ENCODE results near the gene PLCZ1. TPM values are rescaled to one million over a fixed set of nuclear protein-coding genes. Genes with fewer than 3 reads are reported as not detected.
"Not testable (repeated sequence)": the region's sequence is repeated elsewhere in the genome, so short reads cannot be mapped to it uniquely, and the experiment has no call there.

PLCZ1 gene, protein sequence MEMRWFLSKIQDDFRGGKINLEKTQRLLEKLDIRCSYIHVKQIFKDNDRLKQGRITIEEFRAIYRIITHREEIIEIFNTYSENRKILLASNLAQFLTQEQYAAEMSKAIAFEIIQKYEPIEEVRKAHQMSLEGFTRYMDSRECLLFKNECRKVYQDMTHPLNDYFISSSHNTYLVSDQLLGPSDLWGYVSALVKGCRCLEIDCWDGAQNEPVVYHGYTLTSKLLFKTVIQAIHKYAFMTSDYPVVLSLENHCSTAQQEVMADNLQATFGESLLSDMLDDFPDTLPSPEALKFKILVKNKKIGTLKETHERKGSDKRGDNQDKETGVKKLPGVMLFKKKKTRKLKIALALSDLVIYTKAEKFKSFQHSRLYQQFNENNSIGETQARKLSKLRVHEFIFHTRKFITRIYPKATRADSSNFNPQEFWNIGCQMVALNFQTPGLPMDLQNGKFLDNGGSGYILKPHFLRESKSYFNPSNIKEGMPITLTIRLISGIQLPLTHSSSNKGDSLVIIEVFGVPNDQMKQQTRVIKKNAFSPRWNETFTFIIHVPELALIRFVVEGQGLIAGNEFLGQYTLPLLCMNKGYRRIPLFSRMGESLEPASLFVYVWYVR
- total RNA-seq = not detected

DNA sequence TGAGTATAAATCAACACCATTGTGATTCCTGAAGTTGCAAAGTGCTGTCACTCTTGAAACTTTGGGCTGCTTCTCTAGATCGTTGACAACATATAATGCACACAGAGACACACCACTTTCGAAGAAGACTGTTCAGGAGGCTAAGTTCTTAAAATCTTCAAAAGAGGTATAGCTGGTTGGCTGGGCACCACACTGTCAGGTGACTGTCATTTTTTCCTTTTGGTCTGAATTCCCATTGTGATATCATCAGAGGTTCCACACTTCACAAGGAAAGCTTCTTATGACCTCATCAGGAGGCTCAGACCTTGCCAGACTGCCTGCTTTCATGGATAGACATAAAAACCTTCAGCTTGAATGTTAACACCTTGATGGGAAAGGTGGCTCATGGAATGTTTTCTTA is at the start of gene PLCZ1, which contains the start of gene CAPZA3:
TSS of gene PLCZ1 (minus strand) at position 194 of the 400 bp plus-strand sequence. CDS start 641 bp downstream, outside the sequence.
TSS of gene CAPZA3 (plus strand) at position 301 of the 400 bp plus-strand sequence. CDS start 150 bp downstream, outside the sequence.
- H3K27ac ChIP-seq = no peak within 1 kb of the TSS
- no peaks in the 10 kb centered on the region for H3K36me3 ChIP-seq
- 56 to 66% methylated on average over 2 of the region's 2 CpGs for WGBS, 2 donors
- TF ChIP-seq POLR2A (IDR thresholded peaks at IDR 0.05) = no peak
- TF ChIP-seq, protein P1, sequence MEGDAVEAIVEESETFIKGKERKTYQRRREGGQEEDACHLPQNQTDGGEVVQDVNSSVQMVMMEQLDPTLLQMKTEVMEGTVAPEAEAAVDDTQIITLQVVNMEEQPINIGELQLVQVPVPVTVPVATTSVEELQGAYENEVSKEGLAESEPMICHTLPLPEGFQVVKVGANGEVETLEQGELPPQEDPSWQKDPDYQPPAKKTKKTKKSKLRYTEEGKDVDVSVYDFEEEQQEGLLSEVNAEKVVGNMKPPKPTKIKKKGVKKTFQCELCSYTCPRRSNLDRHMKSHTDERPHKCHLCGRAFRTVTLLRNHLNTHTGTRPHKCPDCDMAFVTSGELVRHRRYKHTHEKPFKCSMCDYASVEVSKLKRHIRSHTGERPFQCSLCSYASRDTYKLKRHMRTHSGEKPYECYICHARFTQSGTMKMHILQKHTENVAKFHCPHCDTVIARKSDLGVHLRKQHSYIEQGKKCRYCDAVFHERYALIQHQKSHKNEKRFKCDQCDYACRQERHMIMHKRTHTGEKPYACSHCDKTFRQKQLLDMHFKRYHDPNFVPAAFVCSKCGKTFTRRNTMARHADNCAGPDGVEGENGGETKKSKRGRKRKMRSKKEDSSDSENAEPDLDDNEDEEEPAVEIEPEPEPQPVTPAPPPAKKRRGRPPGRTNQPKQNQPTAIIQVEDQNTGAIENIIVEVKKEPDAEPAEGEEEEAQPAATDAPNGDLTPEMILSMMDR (IDR thresholded peaks at IDR 0.05) = no peak
- H3K9me3 ChIP-seq = no peaks in the 10 kb centered on the region
- DNase-seq = no peak
- no peaks in the 10 kb centered on the region for H3K27me3 ChIP-seq
- H3K4me3 ChIP-seq (replicated peaks in 1 of 3) = no peak within 1 kb of the TSS
- H3K4me1 ChIP-seq = no peaks in the 10 kb centered on the region
- intact Hi-C loops (cut with DNase I) = no loop called here

DNA sequence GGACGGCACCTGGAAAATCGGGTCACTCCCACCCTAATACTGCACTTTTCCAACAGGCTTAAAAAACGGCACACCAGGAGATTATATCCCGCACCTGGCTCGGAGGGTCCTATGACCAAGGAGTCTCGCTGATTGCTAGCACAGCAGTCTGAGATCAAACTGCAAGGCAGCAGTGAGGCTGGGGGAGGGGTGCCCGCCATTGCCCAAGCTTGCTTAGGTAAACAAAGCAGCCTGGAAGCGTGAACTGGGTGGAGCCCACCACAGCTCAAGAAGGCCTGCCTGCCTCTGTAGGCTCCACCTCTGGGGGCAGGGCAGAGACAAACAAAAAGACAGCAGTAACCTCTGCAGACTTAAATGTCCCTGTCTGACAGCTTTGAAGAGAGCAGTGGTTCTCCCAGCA is 47.7 kb upstream of the PLCZ1 start:
- H3K9me3 ChIP-seq; intact Hi-C loops (cut with DNase I); DNase-seq; H3K36me3 ChIP-seq; H3K27ac ChIP-seq; H3K27me3 ChIP-seq; H3K4me1 ChIP-seq; H3K4me3 ChIP-seq (replicated peaks in 1 of 3): not testable (repeated sequence)
- WGBS, 2 donors = 93 to 95% methylated on average over 7 to 8 of the region's 8 CpGs

DNA sequence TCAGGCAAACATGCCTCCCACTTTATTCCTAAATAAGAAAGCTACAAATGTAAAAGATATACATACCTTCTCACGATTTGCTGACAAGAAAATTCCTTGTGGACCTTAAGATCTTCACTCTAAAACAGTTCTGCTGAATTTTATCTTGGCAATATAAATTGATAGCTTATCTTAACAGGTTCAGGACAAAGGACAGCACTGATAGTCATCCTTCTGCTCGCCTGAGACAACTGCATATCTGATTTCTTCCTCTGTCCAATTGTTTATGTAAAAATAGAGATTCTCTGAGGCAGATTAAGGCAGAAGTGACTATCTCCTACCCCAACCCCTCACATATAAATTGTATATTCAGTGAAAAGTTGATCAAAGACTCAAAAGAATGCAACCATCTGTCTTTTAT is 45.0 kb upstream of the PLCZ1 start:
- WGBS, 2 donors = 49 to 81% methylated on average over 2 of the region's 2 CpGs
- no peaks in the 10 kb centered on the region for H3K27me3 ChIP-seq

DNA sequence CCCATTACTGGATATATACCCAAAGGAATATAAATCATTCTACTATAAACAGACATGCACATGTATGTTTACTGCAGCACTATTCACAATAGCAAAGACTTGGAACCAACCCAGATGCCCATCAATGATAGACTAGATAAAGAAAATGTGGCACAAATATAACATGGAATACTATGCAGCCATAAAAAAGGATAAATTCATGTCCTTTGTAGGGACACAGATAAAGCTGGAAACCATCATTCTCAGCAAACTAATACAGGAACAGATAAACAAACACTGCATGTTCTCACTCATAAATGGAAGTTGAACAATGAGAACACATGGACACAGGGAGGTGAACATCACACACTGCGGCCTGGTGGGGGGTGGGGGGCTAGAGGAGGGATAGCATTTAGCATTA is 28.7 kb upstream of the PLCZ1 start:
- WGBS, 2 donors = 97 to 100% methylated on average over 1 of the region's 1 CpG
- intact Hi-C loops (cut with DNase I); H3K27me3 ChIP-seq; H3K4me3 ChIP-seq (replicated peaks in 1 of 3); H3K36me3 ChIP-seq; H3K9me3 ChIP-seq; H3K4me1 ChIP-seq; DNase-seq; H3K27ac ChIP-seq: not testable (repeated sequence)

More for the DNA sequence above, 45.0 kb upstream of the PLCZ1 start:
- intact Hi-C loops (cut with DNase I) = no loop called here
- TF ChIP-seq, protein P1 (IDR thresholded peaks at IDR 0.05) = no peak
- TF ChIP-seq POLR2A (IDR thresholded peaks at IDR 0.05) = no peak
- Histone ChIP-seq H3K4me1 (no peaks in the 10 kb centered on the region), H3K4me3 (replicated peaks in 1 of 3) (no peak overlapping the region), H3K27ac (no peak overlapping the region), H3K9me3 (no peaks in the 10 kb centered on the region), H3K36me3 (no peaks in the 10 kb centered on the region)
- DNase-seq = no peak

DNA sequence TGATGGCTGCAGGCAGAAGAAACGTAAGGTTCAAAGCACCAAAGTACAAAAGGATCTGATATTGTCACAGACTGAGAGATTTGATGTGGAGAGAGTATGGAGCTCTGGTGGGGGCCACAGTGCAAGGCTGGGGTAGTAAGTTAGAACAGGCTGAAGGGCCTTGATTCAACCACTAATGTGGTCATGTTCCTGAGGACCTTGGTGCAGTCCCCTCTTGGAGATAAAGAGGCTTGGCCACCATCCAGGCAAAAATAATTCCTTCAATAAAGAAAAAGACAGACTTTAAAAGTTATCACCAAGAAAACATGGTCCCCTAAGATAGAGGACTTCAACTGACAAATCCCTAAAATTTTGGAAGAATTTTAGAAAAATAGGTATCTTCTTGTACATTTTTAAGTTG is 17.5 kb upstream of the PLCZ1 start:
- Histone ChIP-seq H3K4me3 (replicated peaks in 1 of 3) (no peak overlapping the region), H3K9me3 (no peaks in the 10 kb centered on the region), H3K27me3 (no peaks in the 10 kb centered on the region), H3K27ac (no peak overlapping the region), H3K36me3 (no peaks in the 10 kb centered on the region), H3K4me1 (peaks cover 6 to 7% of the 10 kb centered on the region in 2 donors)
- no peak for DNase-seq
- WGBS, 2 donors = 94 to 95% methylated on average over 1 of the region's 1 CpG
- intact Hi-C loops (cut with DNase I) = no loop called here
- TF ChIP-seq, protein P1 (IDR thresholded peaks at IDR 0.05) = no peak
- no peak for TF ChIP-seq POLR2A (IDR thresholded peaks at IDR 0.05)

DNA sequence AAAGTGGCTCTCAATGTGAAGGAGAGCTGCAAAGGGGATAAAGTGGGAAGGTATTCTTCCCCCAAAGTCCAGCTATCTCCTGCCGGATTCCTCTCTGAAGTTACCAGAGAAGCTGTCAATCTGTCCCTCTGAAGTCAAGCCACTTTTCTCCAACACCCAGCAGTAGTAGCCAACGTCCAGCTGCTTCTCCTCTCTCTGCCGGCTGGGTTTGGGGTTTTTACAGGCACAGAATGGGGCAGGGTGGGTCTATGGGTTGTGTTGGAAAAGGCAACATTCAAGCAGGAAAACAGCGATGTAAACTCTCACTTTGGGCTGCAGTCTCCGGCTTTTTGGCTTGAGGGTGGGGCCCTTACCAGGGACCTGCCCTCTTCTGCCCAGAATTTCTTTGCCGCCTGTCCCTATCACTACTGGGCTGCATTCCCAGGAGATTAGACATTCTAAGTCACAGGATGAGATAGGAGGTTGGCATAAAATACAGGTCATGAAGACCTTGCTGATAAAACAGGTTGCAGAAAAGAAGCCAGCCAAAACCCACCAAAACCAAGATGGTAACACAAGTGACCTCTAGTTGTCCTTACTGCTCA is 16.4 kb upstream of the PLCZ1 start:
- Histone ChIP-seq H3K4me3 (replicated peaks in 1 of 3) (no peak overlapping the region), H3K27me3 (no peaks in the 10 kb centered on the region), H3K4me1 (peaks cover 6 to 7% of the 10 kb centered on the region in 2 donors), H3K9me3 (no peaks in the 10 kb centered on the region), H3K27ac (no peak overlapping the region), H3K36me3 (no peaks in the 10 kb centered on the region)
- 80 to 87% methylated on average over 6 of the region's 6 CpGs for whole genome bisulfite sequencing, 2 donors
- DNase-seq = no peak
- intact Hi-C loops (cut with DNase I) = no loop called here
- no peak for TF ChIP-seq POLR2A (IDR thresholded peaks at IDR 0.05)
- TF ChIP-seq, protein P1 (IDR thresholded peaks at IDR 0.05) = no peak

All from thyroid gland (tissue), 4 donors.